Ishikawa (cell line): Measurements from ENCODE around the gene COPS7A.

Experiments used
- CEBPB ChIP-seq: IDR thresholded peaks from 2 replicates; pipeline ENCODE4 v1.6.1; 2012
- CREB1 ChIP-seq: IDR thresholded peaks from 2 replicates; pipeline ENCODE4 v1.6.1; 2012; ENCODE audit warnings: low read depth
- EGR1 ChIP-seq: IDR thresholded peaks from 2 replicates; pipeline ENCODE4 v1.6.1; 2012
- EP300 ChIP-seq: IDR thresholded peaks from 2 replicates; pipeline ENCODE4 v1.6.1; 2012; ENCODE audit warnings: borderline replicate concordance
- FOXM1 ChIP-seq: IDR thresholded peaks from 2 replicates; pipeline ENCODE4 v1.6.1; 2012; ENCODE audit warnings: low read depth, borderline replicate concordance
- MAX ChIP-seq: IDR thresholded peaks from 2 replicates; pipeline ENCODE4 v1.6.1; 2012
- NFIC ChIP-seq: IDR thresholded peaks from 2 replicates; pipeline ENCODE4 v1.6.1; 2012
- RAD21 ChIP-seq: IDR thresholded peaks from 2 replicates; pipeline ENCODE4 v1.6.1; 2012; ENCODE audit warnings: low read depth
- REST ChIP-seq: IDR thresholded peaks from 2 replicates; pipeline ENCODE4 v1.6.1; 2012; ENCODE audit warnings: low read depth, mild to moderate bottlenecking
- TAF1 ChIP-seq: IDR thresholded peaks from 2 replicates; pipeline ENCODE4 v1.6.1; 2012; ENCODE audit warnings: low read depth, mild to moderate bottlenecking
- TCF12 ChIP-seq: IDR thresholded peaks from 2 replicates; pipeline ENCODE4 v1.6.1; 2012; ENCODE audit warnings: low read depth
- TEAD4 ChIP-seq: IDR thresholded peaks from 2 replicates; pipeline ENCODE4 v1.6.1; 2012
- USF1 ChIP-seq: IDR thresholded peaks from 2 replicates; pipeline ENCODE4 v1.6.1; 2012
- YY1 ChIP-seq: IDR thresholded peaks from 2 replicates; pipeline ENCODE4 v1.6.1; 2012; ENCODE audit warnings: low read depth
- ZBTB7A ChIP-seq: IDR thresholded peaks from 2 replicates; pipeline ENCODE4 v1.6.1; 2012; ENCODE audit warnings: low read depth

Gene COPS7A

DNA sequence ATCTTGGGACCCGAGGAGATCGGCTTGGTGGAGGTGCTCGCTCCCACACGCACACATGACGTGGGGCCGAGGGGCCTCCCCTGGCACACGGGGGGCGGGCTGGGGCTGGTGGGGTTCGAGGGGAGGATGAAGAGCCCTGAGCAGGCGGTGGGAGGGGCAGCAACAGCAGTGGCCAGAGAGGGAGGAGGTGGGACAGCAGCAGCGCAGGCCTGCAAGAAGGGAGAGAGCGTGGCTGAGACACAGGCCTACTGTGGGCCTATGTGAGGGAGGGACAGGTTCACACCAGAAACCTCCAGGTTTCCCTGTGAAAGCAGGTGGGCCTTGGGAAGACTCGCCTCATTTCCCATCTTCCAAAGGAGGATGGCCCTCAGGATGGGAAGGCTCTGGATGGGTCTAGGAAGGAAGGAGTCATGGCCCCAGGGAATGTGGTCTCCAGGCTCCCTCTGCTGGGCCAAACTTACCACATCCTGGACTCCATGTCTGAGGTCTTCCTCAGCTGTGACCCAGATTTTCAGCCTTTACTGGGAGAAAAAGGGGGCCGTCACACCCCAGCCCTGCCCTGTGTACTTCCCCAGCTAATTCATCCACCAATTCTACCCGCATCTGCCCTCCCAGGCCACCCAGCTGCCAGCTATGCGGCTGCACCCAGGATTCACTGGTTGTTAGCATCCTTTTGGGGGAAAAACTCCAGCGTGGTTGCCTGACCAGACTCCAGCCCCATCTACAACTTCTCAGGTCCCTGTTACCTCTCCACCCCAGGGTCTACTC lies 26.1 kb upstream of the COPS7A start:
- TF ChIP-seq EGR1, result no peak
- TF ChIP-seq REST, result no peak
- no peak for TF ChIP-seq USF1
- no peak for TF ChIP-seq TAF1
- no peak for TF ChIP-seq FOXM1
- TF ChIP-seq MAX, result no peak
- no peak for TF ChIP-seq CEBPB
- TF ChIP-seq NFIC, result no peak
- no peak for TF ChIP-seq EP300
- peak; percentile 89 for TF ChIP-seq RAD21
- no peak for TF ChIP-seq TCF12
- TF ChIP-seq TEAD4, result peak; percentile 37; the same call in 1 of the 2 replicates
- TF ChIP-seq CREB1, result no peak
- TF ChIP-seq ZBTB7A, result no peak
- peak; percentile 28; the same call in 1 of the 2 replicates for TF ChIP-seq YY1

GRCh38 chr12:6698352-6699046 lies 25.3 kb upstream of the COPS7A start:
- TF ChIP-seq EGR1 (no peak), MAX (no peak), TEAD4 (no peak), FOXM1 (no peak), YY1 (no peak), NFIC (no peak), ZBTB7A (no peak), REST (no peak), TCF12 (no peak)

GRCh38 chr12:6699259-6699988 lies 24.4 kb upstream of the COPS7A start:
- TF ChIP-seq FOXM1 (no peak), REST (no peak), EP300 (no peak), EGR1 (no peak), CREB1 (no peak), ZBTB7A (no peak), TEAD4 (no peak), YY1 (no peak), CEBPB (no peak), TAF1 (no peak)

DNA sequence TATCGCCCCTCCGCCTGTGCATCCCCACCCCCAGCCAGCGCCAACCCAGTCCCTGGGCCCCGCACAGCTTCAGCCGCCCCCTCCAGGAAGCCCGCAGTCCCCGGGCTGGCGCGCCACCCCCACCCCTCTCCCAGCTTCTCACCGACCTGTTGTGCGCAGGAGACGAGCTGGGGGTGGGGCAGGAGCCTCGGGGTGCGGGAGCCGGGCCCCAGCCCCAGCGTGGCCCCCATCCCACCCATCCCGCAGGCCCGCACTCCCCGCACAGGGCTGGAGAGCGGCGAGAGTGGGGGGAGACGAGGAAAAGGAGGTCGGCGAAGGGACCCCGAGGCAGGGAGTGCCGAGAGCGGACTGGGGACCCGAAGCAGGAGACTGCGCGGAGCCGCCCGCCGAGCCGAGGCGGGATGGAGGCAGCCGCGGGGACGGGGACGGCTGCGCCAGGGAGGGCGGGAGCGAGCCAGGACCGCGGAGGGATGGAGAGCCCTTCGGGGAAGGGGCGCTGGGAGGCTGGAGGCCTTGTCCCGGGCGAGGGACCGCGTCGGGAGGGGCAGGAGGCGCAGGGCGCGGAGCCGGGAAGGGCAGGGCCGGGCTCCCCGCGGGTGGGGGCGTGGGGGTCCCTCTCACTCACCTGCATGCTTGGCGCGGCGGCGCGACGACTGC lies 23.7 kb upstream of the COPS7A start:
- no peak for TF ChIP-seq TAF1
- TF ChIP-seq ZBTB7A, result peak; percentile 83
- no peak for TF ChIP-seq USF1
- no peak for TF ChIP-seq REST
- no peak for TF ChIP-seq TEAD4
- no peak for TF ChIP-seq NFIC
